ENCODE measurements around the gene SCTR. TPM values are rescaled to one million over a fixed set of nuclear protein-coding genes. Genes with fewer than 3 reads are reported as not detected.

The SCTR gene
- total and polyA plus RNA-seq, 10 donors = 0.39 to 0.54 (median 0.47) TPM; not detected in 6

GRCh38 chr2:119439574-119440500 is 84.4 kb downstream of the SCTR start:
- Histone ChIP-seq H3K4me3 (no peak overlapping the region), H3K36me3 (peaks cover 0 to 6% (median 0%) of the 10 kb centered on the region in 6 donors), H3K9me3 (no peaks in the 10 kb centered on the region), H3K27ac (no peak overlapping the region), H3K27me3 (replicated peaks in 1 of 7) (peaks cover 0 to 15% (median 0%) of the 10 kb centered on the region in 7 donors), H3K4me1 (peaks cover 0 to 2% (median 0%) of the 10 kb centered on the region in 6 donors)
- intact Hi-C loops (cut with DNase I; ENCODE audit: low total_unique reads) = no loop called here
- 76 to 81% (median 80%) methylated on average over 13 to 15 of the region's 15 CpGs for WGBS, 5 donors
- no peak for DNase-seq
- TF ChIP-seq POLR2A (IDR thresholded peaks at IDR 0.05) (no peak), CTCF (IDR thresholded peaks at IDR 0.05 in 8 of 11, conservative IDR thresholded peaks at IDR 0.05 in 3 of 11) (no peak), POLR2AphosphoS5 (IDR thresholded peaks at IDR 0.05) (no peak)

- Histone ChIP-seq H3K27me3 (replicated peaks in 1 of 7) (peaks cover 0 to 19% (median 0%) of the 10 kb centered on the region in 7 donors), H3K4me3 (no peak overlapping the region), H3K27ac (no peak overlapping the region), H3K36me3 (peaks cover 0 to 6% (median 0%) of the 10 kb centered on the region in 6 donors), H3K9me3 (no peaks in the 10 kb centered on the region), H3K4me1 (peaks cover 0 to 6% (median 0%) of the 10 kb centered on the region in 6 donors)
- intact Hi-C loops (cut with DNase I; ENCODE audit: low total_unique reads) = no loop called here
- TF ChIP-seq POLR2A (IDR thresholded peaks at IDR 0.05) (no peak), CTCF (IDR thresholded peaks at IDR 0.05 in 8 of 11, conservative IDR thresholded peaks at IDR 0.05 in 3 of 11) (no peak), POLR2AphosphoS5 (IDR thresholded peaks at IDR 0.05) (no peak)
- 77 to 89% (median 87%) methylated on average over 6 of the region's 6 CpGs for WGBS, 5 donors
- DNase-seq = no peak
These were observed 85.5 kb downstream of the SCTR start for GRCh38 chr2:119438726-119439284.

GRCh38 chr2:119438128-119438656 is 86.1 kb downstream of the SCTR start:
- peaks cover 0 to 6% (median 0%) of the 10 kb centered on the region in 6 donors for H3K36me3 ChIP-seq
- H3K27me3 ChIP-seq (replicated peaks in 1 of 7) = peaks cover 0 to 25% (median 0%) of the 10 kb centered on the region in 7 donors
- TF ChIP-seq CTCF (IDR thresholded peaks at IDR 0.05 in 8 of 11, conservative IDR thresholded peaks at IDR 0.05 in 3 of 11) (no peak), POLR2A (IDR thresholded peaks at IDR 0.05) (no peak), POLR2AphosphoS5 (IDR thresholded peaks at IDR 0.05) (no peak)
- no peak overlapping the region for H3K27ac ChIP-seq
- intact Hi-C loops (cut with DNase I; ENCODE audit: low total_unique reads) = no loop called here
- H3K9me3 ChIP-seq = no peaks in the 10 kb centered on the region
- H3K4me1 ChIP-seq = peaks cover 0 to 12% (median 0%) of the 10 kb centered on the region in 6 donors
- WGBS, 5 donors = 77 to 95% (median 89%) methylated on average over 6 of the region's 6 CpGs
- DNase-seq = no peak
- no peak overlapping the region for H3K4me3 ChIP-seq
